GM10248 (cell line): ENCODE measurements around the gene BROX.
"Not testable (repeated sequence)": the region's sequence is repeated elsewhere in the genome, so short reads cannot be mapped to it uniquely, and the experiment has no call there.

ENCODE experiments used
- CTCF ChIA-PET: fragments of 300-600 bp; sonication (Branson Sonifier 250); formaldehyde crosslinking; extraction: SDS; loops from one replicate; lab custom pipeline; 2021; ENCODE audit warnings: antibody characterized with exemption; lab: Yijun Ruan, JAX
- POLR2A ChIA-PET: fragments of 350-650 bp; sonication (Branson Sonifier 250); formaldehyde crosslinking; extraction: SDS; loops from one replicate; lab custom pipeline; 2020; ENCODE audit warnings: antibody characterized with exemption; lab: Yijun Ruan, JAX
- DNase-seq: peaks from one replicate; pipeline ENCODE4 v3.0.0; 2012; ENCODE audit errors: extremely low spot score
- TF ChIP-seq, protein P1 (sequence below): IDR thresholded peaks from 2 replicates; pipeline ENCODE4 v1.5.1; 2012; ENCODE audit warnings: mild to moderate bottlenecking, low read depth; ENCODE audit errors: extremely low read depth, missing control alignments, control extremely low read depth

Gene BROX, protein sequence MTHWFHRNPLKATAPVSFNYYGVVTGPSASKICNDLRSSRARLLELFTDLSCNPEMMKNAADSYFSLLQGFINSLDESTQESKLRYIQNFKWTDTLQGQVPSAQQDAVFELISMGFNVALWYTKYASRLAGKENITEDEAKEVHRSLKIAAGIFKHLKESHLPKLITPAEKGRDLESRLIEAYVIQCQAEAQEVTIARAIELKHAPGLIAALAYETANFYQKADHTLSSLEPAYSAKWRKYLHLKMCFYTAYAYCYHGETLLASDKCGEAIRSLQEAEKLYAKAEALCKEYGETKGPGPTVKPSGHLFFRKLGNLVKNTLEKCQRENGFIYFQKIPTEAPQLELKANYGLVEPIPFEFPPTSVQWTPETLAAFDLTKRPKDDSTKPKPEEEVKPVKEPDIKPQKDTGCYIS

DNA sequence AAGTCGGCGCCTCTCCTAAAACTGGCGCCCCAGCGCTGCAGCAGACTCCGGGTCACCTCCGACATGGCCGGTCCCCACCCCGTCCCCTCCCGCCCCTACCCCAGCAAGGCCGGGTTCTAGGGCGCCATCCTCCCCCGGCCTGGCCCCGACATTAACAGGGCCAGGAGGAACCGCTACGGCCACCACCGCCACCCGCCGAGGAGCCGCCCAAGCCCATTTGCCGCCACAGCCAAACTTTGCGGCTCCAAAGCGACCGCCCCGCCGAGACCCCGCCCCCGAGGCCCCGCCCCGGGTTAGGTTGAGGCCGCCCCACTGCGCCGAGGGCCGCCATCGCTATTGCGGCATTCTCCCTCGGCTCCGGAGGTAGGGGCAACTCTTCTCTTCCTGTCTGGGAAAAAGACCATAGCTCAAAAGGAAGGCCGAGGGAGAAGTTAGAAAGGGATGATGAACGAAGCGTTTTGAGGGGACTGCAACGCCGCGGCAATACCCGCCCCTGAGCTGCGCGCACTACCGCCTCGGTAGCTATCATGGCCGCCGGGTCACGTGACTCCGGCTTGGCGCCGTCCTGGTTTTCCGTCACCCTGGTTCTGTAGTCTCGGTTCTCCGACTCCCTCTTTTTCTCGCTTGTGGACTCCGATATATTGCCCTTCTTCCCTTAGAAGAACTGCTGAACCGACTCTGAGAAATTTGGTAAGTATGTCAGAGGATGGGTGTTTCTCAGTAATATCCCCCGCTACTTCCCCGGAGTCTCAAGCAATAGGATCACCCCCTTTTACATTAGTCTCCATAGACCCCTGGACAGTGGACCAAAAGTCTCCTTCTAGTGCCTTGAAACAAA is at the start of gene BROX, which contains the start of gene AIDA:
Gene BROX, plus strand, starts transcription at position 312 of the 838 bp plus-strand sequence. CDS start 3,136 bp downstream, outside the sequence.
Gene AIDA, minus strand, starts transcription at position 239 of the 838 bp plus-strand sequence. Its CDS starts 174 bp downstream, at position 65.
- POLR2A ChIA-PET = interaction anchor here (1.1 kb wide), 1 partner anchor 68 kb away, joined by 4 read pairs; no protein-coding TSS in a partner anchor

DNA sequence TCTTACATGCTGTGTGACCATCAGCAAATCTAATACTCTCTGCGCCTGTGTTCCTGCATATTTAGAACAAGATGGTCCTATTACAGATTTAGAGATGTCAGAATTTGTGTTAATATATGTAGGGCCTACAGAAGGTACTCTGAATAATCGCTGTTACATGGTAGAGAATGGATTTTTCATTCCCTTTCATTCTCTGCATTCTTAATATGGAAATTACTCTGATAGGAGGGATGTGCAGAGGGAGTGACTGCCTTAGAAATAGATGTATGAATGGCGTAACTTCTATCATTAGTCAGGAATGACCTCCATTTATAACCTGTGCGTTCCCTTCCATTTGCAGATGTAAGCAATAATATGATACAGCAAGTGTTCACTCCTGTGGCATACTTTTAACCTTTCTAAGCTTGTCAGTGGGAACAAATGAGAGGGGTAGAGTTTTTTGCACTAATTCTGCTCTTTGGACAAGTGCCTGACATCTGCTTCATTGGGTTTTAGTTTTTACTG is 48.9 kb upstream of the BROX start:
- ChIA-PET CTCF (interaction anchor here (1.2 to 1.4 kb wide), 2 partner anchors 14 to 29 kb away, joined by 3 to 7 read pairs; no protein-coding TSS in a partner anchor), POLR2A (interaction anchor here (0.6 kb wide), 1 partner anchor 68 kb away, joined by 3 read pairs; no protein-coding TSS in a partner anchor)
- TF ChIP-seq, protein P1, sequence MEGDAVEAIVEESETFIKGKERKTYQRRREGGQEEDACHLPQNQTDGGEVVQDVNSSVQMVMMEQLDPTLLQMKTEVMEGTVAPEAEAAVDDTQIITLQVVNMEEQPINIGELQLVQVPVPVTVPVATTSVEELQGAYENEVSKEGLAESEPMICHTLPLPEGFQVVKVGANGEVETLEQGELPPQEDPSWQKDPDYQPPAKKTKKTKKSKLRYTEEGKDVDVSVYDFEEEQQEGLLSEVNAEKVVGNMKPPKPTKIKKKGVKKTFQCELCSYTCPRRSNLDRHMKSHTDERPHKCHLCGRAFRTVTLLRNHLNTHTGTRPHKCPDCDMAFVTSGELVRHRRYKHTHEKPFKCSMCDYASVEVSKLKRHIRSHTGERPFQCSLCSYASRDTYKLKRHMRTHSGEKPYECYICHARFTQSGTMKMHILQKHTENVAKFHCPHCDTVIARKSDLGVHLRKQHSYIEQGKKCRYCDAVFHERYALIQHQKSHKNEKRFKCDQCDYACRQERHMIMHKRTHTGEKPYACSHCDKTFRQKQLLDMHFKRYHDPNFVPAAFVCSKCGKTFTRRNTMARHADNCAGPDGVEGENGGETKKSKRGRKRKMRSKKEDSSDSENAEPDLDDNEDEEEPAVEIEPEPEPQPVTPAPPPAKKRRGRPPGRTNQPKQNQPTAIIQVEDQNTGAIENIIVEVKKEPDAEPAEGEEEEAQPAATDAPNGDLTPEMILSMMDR = no peak
- DNase-seq = no peak

More for the DNA sequence above, at the start of gene BROX, which contains the start of gene AIDA:
- CTCF ChIA-PET = interaction anchor here (1.5 to 1.7 kb wide), 4 partner anchors 9 to 248 kb away, joined by 3 to 6 read pairs (median 4); no protein-coding TSS in a partner anchor
- peak; percentile 94 for DNase-seq
- TF ChIP-seq, protein P1 = no peak

DNA sequence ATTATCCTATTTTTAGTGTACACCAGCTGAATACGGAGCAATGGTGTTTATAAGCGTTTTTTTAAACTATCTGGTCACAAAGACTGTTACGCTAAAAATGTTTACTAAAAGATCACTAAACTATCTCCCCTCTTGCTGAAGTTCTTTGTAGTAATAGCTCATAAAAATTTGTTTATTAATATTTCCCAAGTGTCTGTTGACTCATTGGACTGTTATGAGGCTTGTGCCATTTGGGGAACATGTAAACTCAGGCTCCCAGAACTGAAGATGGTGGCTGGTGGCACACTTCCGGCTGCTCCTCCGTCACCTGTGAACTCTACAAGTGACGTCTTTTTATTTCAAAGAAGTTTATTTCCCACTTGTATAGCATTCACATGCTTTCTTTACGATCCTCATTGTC is 46.4 kb upstream of the BROX start:
- TF ChIP-seq, protein P1 = no peak
- POLR2A ChIA-PET = no interaction called here
- DNase-seq = no peak
- CTCF ChIA-PET = interaction anchor here (1.0 kb wide), 1 partner anchor 17 kb away, joined by 3 read pairs; no protein-coding TSS in a partner anchor

DNA sequence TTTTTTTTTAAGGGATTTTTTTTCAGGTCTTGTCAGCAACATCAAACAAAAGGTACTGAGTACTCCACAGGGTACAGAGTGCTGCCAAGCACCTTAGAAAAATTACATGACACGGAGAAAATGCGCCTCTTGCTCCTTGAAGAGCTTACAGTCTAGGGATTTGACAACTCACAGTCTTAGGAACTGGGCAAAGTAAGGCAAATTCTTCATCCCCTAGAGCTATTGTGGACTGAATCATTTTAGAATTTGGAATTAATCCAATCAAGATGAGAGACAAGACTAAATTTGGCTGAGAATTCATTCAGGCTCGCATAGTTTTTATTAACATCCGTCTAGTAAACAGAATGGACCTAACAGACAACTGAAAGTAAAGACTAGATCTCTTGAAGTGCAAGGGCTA is 44.2 kb upstream of the BROX start:
- CTCF ChIA-PET = interaction anchor here (1.4 kb wide), 1 partner anchor 61 kb away, joined by 3 read pairs; no protein-coding TSS in a partner anchor
- DNase-seq, POLR2A ChIA-PET: not testable (repeated sequence)

DNA sequence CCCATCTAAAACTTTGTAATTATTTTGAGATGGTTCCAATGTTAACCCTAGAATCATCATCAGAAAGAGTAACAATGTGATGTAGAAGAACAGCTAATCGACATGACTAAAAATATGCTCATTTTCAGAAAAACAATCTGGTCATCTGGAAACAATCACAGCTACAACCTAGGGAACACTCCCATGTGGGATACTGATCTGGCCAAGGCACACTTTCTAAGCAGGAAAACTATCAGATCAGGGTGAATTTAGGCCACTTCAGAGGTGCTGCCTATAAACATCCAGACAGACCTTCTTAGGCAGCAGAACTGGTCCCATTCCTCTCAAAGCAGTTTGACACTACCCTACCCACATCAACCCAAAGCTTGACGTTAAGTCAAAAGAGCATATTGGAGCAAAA is 43.3 kb upstream of the BROX start:
- POLR2A ChIA-PET, CTCF ChIA-PET, DNase-seq: not testable (repeated sequence)

DNA sequence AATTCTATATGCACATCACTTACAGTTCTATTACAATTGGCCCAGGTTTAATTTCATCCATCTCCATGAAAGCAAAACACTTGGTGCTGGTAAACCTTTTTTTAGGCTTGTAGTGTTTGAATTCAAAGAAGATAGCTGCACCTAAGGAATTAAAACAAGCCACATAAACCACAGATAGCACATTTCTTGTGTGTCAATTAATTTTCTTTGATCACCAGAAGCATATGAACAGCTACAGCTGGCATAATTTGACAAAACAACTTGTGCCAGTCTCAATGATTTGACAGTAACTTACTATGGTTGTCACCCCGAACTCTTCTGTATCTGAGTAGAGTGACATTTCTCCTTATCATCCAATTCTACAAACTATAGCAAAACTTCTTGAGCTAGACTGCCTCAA is 42.3 kb upstream of the BROX start:
- DNase-seq = no peak
- TF ChIP-seq, protein P1 = no peak
- ChIA-PET POLR2A (no interaction called here), CTCF (interaction anchor here (0.7 to 2.1 kb wide), 3 partner anchors 10 to 32 kb away, joined by 3 to 7 read pairs (median 4); no protein-coding TSS in a partner anchor)

DNA sequence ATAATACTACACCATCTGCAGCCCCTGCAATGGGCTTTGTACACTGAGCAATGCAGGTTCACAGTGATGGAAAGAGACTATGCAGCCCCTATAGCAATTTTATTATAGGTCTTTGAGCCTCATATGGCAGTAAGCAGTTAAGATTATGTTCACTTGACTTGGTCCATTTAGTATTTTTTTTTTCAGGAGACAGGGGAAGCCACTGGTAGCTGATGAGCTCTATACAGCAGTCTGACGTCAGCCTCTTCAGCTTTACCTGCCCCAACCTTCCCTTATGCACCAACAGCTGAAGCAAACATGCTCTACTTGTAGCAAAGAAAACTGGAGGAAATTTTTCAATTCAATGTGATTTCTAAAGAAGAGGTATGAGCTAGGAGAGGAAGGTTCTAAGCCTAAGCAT is 32.3 kb upstream of the BROX start:
- CTCF ChIA-PET = interaction anchor here (0.9 to 2.5 kb wide), 6 partner anchors 9 to 215 kb away, joined by 3 to 7 read pairs (median 3); no protein-coding TSS in a partner anchor

More for the DNA sequence above, 32.3 kb upstream of the BROX start:
- TF ChIP-seq, protein P1 = no peak
- DNase-seq = no peak
- POLR2A ChIA-PET = no interaction called here
